Parietal lobe (tissue), 2 donors: ENCODE data around the gene DDX54. TPM values are rescaled to one million over a fixed set of nuclear protein-coding genes. Genes with fewer than 3 reads are reported as not detected.

Source experiments
- small RNA-seq: library from RNA; depleted of rRNA; stranded (forward); fragments of <200 nt; gene quantifications from one replicate; pipeline ENCODE3, GENCODE V24; 2014; ENCODE audit warnings: low replicate concordance
- total RNA-seq: library from RNA; depleted of rRNA; stranded (reverse); fragments of >200 nt; gene quantifications from one replicate; pipeline ENCODE4 v1.2.3, GENCODE V29; 2014

The DDX54 gene, protein sequence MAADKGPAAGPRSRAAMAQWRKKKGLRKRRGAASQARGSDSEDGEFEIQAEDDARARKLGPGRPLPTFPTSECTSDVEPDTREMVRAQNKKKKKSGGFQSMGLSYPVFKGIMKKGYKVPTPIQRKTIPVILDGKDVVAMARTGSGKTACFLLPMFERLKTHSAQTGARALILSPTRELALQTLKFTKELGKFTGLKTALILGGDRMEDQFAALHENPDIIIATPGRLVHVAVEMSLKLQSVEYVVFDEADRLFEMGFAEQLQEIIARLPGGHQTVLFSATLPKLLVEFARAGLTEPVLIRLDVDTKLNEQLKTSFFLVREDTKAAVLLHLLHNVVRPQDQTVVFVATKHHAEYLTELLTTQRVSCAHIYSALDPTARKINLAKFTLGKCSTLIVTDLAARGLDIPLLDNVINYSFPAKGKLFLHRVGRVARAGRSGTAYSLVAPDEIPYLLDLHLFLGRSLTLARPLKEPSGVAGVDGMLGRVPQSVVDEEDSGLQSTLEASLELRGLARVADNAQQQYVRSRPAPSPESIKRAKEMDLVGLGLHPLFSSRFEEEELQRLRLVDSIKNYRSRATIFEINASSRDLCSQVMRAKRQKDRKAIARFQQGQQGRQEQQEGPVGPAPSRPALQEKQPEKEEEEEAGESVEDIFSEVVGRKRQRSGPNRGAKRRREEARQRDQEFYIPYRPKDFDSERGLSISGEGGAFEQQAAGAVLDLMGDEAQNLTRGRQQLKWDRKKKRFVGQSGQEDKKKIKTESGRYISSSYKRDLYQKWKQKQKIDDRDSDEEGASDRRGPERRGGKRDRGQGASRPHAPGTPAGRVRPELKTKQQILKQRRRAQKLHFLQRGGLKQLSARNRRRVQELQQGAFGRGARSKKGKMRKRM
- 18.5 TPM for total RNA-seq

DNA sequence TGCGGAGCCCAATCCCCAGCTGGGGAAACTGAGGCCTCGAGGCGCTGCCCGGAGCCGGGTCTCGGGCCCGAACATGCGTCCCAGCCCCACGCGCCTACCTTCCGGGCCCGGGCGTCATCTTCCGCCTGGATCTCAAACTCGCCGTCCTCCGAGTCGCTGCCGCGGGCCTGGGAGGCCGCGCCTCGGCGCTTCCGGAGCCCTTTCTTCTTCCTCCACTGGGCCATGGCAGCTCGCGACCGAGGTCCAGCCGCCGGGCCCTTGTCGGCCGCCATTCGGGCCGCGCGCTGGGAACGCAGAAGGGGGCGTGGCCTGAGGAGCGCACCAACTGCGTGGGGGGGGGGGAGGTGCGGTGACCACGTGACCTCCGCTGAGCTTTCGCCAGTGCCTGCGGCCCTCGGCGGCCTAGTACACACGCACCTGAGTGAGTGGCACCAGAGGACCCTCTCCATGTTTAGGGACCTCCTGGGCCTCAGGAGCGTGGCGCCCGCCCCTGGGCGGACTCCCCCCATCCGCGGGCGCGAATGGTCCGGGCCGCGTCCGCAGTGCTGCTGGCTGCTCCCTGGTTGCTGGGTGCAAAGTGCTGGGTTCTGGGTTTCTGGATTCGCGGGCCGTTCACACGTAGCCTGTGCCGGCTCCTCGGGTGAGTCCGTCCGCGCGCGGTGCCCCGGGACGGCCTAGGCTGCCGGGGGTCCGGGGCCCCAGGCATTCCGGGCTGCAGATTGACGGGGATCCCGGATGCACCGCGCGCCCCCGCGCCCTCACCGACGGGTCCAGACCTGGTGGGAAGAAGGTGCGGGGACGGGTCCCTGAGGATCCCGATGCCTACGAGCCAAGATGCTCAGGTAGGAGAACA is at the start of gene DDX54, which contains the start of gene RITA1:
Gene DDX54 (minus strand): TSS at position 299 of the 853 bp plus-strand sequence. CDS start 27 bp downstream, at position 272.
Gene RITA1 (plus strand): TSS at position 542 of the 853 bp plus-strand sequence. CDS start 1,026 bp downstream, outside the sequence.

DNA sequence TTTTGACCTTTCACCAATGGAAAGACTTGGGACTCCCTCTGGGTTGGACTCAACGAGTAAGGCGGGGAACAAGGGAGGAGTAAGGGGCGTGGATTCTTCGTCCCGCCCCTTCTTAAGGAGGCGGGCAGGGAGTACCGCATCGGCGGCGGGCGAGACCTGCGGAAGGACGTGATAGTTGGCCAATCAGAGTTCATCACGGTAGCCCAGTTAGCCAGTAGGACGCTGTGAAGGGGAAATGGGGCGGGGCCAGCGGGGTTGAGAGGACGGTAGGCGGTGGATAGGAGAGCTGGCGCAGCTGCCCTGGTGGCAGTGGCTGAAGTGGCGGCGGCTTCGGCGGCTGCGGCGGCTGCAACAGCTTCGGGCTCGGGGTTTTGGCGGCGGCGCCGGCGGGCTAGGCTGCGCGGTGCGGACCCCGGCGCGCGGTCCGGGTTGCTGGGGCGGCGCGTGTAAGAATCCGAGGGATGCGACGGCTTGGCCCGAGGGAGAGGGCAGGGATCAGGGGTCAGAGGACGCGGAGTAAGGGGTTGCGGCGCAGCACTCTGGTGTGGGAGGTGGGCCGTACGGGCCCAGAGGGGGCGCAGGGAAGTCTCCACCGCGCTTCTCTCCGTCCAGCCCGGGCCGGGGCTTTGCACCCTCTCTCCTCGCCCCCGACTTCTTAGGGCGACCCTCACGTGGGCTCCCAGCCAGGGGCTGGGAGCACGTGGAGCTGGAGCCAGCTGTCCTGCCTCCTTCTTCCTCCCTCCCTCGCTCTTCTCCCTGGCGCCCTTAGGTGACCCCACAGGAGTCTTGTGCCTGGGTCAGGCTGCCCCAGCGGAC is 36.1 kb upstream of the DDX54 start, which contains the start of gene TPCN1:
Gene TPCN1 (plus strand): TSS at position 284 of the 816 bp plus-strand sequence. CDS start 5,389 bp downstream, outside the sequence.

DNA sequence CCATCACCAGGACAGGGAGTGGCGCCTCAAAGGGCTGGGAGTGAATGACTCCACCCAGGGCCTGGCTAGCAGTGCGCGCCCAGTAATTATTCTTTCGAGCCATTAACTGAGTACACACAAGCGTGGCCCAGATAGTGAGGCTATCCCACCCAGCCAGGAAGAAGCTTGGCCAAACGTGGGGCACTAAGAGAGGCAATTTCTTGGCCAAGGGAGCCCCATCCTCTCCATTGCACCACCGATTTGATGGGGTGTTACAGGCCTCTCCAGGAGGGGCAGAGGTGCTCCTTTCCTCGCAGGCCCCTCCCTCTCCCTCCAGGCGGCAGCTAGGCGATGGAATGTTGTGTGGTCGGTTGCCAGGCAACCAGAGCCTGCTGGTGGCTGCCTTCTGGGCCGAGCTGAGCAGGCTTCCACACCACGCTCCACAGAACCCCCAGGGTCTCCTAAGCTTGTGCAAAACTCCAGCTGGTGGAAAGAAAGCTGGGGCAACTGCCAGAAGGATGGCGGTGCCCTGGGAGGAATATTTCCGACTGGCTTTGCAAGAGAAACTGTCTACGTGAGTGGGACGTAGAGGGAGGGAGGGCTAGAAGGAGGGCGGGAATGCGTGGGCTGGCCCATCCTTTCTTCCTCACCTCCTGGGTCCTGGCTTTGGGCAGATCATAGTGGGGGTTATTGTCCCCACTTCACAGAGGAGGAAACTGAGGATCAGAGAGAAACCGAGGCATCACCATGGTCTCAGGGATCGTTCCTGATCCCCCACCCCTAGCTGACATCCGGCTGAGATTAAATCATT is 35.7 kb downstream of the DDX54 start, which contains the start of gene CFAP73:
Gene CFAP73 (plus strand): TSS at position 364 of the 790 bp plus-strand sequence. CDS start 134 bp downstream, at position 498.

DNA sequence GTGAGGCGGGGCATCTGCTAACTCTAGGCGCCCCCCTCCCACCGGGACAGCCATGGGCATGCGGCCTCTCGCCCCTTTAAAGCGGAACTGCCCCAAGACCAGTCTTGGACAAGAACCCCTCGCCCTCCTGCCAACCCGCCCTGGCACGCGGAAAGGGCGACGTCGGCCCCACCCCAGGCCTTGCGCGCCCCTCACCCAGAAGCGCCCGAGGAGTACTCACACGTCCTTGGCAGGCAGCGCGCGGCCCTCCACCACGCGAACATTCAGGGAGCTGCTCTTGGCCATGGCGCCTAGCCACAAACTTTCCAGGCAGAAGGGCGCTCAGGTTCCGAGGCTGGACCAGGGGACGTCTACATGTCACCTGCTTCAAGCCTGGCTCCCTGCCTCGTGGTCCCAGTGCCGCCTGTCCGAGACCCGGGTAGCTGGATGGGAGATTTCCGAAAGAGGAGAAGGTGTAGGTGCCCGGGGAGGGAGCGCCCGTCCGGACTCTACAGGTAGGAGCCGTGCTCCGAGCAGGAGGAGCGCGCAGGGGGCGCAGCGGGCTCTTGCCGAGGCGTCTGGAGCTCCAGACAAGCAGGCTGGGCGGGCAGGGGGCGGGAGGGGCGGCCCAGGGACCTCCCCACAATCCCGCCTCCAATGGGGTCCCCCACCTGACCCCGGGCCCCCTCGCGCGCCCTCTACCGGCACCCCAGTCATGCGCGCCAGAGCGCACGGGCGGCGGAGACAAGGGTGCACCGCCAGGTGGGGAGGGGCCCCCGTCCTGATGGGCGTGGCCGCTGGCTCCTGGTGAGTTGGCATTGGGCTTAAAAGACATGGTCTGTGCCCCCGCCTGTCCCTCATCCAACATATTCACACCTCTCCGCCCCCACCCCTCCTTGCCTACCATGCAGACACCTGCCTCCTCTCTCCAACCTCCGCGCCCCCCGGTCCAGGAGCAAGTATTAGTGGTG is 49.8 kb downstream of the DDX54 start, which contains the start of gene RASAL1:
Gene RASAL1 (minus strand): TSS at position 584 of the 950 bp plus-strand sequence. CDS start 299 bp downstream, at position 285.

Small RNAs within 50 kb of the gene (small RNA-seq; reads per million reads assigned to genes)
- gene MIR7106: not detected
- gene RF00019: not detected

Other genes with a start within 250 kb of the DDX54 start
- 2.8 TPM for gene OAS3, start 247.0 kb downstream of the DDX54 start, total RNA-seq
- 2.5 TPM for gene OAS2, start 207.0 kb downstream of the DDX54 start, total RNA-seq
- gene DTX1, start 128.7 kb downstream of the DDX54 start, total RNA-seq: 37.2 TPM
- 2.8 TPM for gene RASAL1, start 49.7 kb downstream of the DDX54 start, total RNA-seq
- gene CFAP73, start 35.8 kb downstream of the DDX54 start, total RNA-seq: not detected
- 8.5 TPM for gene RITA1, start 243 bp upstream of the DDX54 start, total RNA-seq
- 8.5 TPM for gene TPCN1, start 36.0 kb upstream of the DDX54 start, total RNA-seq
- 5.6 TPM for gene SLC8B1, start 149.6 kb upstream of the DDX54 start, total RNA-seq
- gene PLBD2, start 173.1 kb upstream of the DDX54 start, total RNA-seq: 14.7 TPM
- gene SDS, start 218.4 kb upstream of the DDX54 start, total RNA-seq: not detected
- 0.94 TPM for gene SDSL, start 236.9 kb upstream of the DDX54 start, total RNA-seq